AG09309 (cell line): ENCODE data around the gene TAS2R16.

Source experiments
- DNase-seq: peaks from one replicate; pipeline ENCODE4 v3.0.0-alpha.2; 2010; ENCODE audit warnings: low read depth
- H3K4me3 ChIP-seq: 2 replicates; pipeline ENCODE4 v1.5.1; 2011; ENCODE audit warnings: mild to moderate bottlenecking, low read depth, low read length, moderate library complexity; ENCODE audit not compliant: control insufficient read depth
- TF ChIP-seq, protein P1 (sequence below): IDR thresholded peaks from 2 replicates; pipeline ENCODE4 v1.5.1; 2011; ENCODE audit warnings: mild to moderate bottlenecking, low read depth, low read length, inconsistent platforms; ENCODE audit not compliant: insufficient read depth, control insufficient read depth; ENCODE audit errors: missing control alignments

The TAS2R16 gene

DNA sequence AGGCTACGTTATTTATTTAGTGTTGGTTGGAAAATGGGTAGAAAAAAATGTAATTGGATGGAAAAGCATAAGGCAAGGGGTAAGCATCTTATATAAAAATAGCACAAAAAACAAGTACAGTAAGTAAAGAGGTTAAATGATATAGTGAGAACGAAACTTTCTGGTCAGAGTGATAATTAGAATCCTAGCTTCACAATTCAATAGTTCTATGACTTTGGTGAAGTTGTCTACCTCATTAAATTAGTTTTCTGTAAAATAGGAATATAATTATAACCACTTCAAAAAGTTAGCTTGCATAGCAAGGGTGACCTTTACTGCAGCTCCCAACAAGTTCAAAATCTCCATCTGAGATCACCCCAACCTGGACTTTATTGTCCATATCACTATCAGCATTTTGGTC is 30.8 kb upstream of the TAS2R16 start:
- TF ChIP-seq, protein P1, sequence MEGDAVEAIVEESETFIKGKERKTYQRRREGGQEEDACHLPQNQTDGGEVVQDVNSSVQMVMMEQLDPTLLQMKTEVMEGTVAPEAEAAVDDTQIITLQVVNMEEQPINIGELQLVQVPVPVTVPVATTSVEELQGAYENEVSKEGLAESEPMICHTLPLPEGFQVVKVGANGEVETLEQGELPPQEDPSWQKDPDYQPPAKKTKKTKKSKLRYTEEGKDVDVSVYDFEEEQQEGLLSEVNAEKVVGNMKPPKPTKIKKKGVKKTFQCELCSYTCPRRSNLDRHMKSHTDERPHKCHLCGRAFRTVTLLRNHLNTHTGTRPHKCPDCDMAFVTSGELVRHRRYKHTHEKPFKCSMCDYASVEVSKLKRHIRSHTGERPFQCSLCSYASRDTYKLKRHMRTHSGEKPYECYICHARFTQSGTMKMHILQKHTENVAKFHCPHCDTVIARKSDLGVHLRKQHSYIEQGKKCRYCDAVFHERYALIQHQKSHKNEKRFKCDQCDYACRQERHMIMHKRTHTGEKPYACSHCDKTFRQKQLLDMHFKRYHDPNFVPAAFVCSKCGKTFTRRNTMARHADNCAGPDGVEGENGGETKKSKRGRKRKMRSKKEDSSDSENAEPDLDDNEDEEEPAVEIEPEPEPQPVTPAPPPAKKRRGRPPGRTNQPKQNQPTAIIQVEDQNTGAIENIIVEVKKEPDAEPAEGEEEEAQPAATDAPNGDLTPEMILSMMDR = no peak
- no peak for DNase-seq
- H3K4me3 ChIP-seq = no peak overlapping the region

DNA sequence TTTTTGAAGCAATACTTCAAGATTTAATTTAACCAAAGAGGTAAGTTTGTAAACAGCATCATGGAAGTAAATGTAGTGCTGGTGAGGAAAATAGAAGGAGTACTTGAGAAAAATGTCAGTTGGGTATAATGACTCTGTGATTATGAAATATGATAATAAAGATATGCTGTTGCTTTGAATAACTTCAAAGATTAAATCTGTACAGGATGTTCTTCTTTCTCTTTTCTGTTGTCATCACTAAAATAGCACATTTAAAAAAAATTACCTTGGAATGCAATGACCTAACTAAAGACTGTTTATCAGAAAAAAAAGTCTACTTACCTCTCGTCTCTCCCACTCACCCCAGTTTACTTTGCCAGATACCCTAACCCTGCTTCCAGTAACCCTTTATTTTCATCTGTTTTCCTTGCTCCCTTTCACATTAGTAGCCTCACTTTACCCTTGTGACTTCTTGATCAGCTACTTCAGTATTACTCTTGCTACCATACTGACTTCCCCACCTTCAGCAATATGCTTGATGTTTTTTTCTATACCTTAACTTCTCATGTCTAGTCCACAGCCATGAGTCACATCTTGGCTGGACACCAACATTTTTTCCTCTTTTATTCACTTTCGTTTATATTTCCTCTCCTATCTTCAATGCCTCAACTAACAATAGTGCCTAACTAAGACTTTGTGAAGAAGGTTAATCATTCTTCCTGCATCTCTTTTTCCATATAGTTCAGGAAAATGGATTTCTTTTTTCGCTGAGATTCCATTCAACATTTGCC is 29.7 kb upstream of the TAS2R16 start:
- no peak for DNase-seq
- no peak overlapping the region for H3K4me3 ChIP-seq

DNA sequence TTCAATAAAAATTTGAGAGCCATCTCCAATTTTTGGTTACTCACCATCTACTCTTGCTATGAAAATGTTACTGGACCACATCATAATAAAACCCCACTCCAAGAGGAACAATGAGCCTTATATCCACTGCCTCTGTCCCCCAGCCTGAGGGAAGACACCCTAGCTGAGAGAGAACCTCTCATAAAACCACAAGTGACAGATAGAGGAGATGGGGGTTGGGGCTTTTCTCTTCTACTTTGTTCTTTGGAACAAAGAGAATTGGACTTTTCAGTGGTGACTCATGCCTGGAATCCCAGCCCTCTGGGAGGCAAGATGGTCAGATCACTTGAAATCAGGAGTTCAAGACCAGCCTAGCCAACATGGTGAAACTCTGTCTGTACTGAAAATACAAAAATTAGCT is 27.6 kb upstream of the TAS2R16 start:
- no peak overlapping the region for H3K4me3 ChIP-seq
- DNase-seq = no peak
- TF ChIP-seq, protein P1 = no peak

More for the DNA sequence above, 29.7 kb upstream of the TAS2R16 start:
- TF ChIP-seq, protein P1 = no peak

DNA sequence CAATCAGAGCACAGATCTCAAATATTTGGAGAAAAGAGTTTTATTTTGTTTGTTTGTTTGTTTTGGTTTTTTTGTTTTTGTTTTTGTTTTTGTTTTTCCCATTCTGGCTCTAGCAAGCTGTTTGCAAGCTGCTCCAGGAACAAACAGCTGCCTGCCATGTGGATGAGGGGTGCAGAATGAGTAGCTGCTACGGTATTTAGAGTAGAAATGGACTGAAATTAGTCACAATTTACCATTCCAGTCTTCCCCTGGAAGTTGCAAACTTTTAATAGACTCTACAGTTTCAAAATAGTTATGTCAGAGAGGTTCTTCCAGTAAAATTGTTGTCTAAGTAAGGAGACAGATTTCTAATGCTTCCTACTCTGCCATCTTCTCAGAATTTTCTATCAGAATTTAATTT is 27.1 kb upstream of the TAS2R16 start:
- DNase-seq = no peak
- no peak overlapping the region for H3K4me3 ChIP-seq
- TF ChIP-seq, protein P1 = no peak

DNA sequence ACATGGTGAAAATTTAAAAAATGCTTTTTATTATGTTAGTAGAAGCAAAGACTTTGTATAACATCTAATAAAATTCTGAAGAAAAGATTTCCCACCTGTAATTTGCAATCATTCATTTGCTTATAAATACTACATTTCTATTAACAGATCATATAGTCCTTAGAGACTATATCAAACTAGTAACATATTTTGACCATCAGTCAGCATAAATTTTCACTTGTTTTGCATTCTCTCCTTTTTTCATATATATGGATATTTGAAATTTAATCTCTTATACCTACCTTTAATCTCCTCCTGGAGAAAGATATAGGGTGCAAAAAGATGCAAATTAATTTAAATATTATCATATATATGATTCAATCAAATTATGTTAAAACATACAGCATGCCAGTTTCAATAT is 16.9 kb upstream of the TAS2R16 start:
- TF ChIP-seq, protein P1 = no peak
- no peak for DNase-seq
- no peak overlapping the region for H3K4me3 ChIP-seq

DNA sequence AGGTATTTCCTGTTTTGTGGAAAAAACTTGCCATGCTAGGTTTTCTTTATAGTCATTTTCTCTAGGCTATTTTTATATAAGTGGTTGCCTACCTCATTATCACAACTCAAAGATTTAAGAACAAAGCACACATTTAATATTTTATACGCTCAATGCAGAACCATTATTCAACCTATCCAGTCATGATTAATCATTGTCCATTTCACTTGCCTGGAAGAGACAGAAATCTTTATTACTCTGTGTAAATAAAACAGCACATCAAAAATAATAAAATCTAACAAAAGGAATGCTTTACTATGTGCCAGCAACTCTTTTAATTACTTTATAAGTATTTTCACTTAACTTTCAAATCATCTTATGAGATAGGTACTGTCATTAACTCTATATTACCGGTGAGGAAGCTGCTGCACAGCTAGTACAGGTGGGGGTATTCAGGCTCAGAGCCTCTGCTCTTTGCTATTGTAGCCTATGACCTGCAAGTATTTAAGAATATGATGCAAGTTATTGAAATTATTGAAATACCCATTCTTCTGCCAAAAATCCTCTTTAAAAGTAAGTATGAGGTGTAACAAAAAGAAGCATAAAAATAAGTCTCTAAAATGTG is 16.4 kb upstream of the TAS2R16 start:
- DNase-seq = no peak
- H3K4me3 ChIP-seq = no peak overlapping the region
- TF ChIP-seq, protein P1 = no peak
